Umbilical cord (tissue), 2 donors: ENCODE data around the gene TPPP2. TPM values are rescaled to one million over a fixed set of nuclear protein-coding genes. Genes with fewer than 3 reads are reported as not detected.

ENCODE experiments used
- DNase-seq: peaks from one replicate; pipeline ENCODE4 v3.0.0-alpha.2; 2015; ENCODE audit warnings: low spot score
- total RNA-seq: library from RNA; depleted of rRNA; stranded (reverse); fragments of >200 nt; gene quantifications from one replicate; pipeline ENCODE4 v1.2.3, GENCODE V29; 2014; ENCODE audit warnings: low replicate concordance; ENCODE audit not compliant: insufficient read depth

Gene TPPP2
- total RNA-seq, 1 donor from 2014 or later: not detected

- DNase-seq: no peak
These were observed 45.9 kb downstream of the TPPP2 start for GRCh38 chr14:21075719-21076437.

- no peak for DNase-seq
These were observed 47.7 kb downstream of the TPPP2 start for GRCh38 chr14:21077672-21078071.

DNA sequence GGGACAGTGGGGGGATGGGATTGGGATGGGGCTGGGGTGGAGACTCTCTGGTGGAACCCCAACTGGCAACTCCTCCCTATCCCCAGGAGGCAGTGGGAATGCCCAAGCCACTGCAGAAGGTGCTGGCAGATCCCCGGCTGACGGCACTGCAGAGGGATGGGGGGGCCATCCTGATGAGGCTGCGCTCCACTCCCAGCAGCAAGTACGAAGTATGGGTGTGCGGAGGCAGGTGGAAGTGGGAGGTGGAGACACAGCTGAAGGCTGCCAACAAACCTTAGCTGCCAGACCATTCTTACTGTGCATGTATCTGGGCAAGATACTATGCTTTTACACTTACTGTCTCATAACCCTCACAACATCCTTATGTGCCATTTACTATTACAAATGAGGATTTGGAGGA, 48.3 kb downstream of the TPPP2 start:
- no peak for DNase-seq

DNA sequence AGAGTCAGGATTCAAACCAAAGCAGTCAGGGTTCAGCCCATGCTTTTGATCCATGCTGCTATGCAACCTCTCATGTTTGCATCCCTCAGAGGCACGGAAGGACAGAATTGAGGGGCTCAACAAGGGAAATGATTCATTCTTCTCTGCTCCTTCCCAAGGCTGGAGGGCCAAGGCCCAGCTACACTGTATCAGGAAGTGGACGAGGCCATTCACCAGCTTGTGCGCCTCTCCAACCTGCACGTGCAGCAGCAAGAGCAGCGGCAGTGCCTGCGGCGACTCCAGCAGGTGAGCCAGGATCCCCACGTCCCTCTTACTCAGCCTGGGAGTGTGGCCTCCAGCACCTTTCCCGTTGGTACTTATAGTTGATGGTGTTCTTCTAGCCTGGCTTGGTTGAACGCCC, 48.7 kb downstream of the TPPP2 start:
- no peak for DNase-seq

DNA sequence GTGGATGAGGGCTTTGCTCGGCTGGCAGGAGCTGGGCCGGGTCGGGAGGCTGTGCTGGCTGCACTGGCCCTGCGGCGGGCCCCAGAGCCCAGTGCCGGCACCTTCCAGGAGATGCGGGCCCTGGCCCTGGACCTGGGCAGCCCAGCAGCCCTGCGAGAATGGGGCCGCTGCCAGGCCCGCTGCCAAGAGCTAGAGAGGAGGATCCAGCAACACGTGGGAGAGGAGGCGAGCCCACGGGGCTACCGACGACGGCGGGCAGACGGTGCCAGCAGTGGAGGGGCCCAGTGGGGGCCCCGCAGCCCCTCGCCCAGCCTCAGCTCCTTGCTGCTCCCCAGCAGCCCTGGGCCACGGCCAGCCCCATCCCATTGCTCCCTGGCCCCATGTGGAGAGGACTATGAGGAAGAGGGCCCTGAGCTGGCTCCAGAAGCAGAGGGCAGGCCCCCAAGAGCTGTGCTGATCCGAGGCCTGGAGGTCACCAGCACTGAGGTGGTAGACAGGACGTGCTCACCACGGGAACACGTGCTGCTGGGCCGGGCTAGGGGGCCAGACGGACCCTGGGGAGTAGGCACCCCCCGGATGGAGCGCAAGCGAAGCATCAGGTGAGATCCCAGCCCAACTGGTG, 51.6 kb downstream of the TPPP2 start:
- DNase-seq: no peak

Other genes with a start within 250 kb of the TPPP2 start
- gene RNASE6, start 248.9 kb upstream of the TPPP2 start, total RNA-seq: 18.3 TPM
- gene RNASE1, start 227.4 kb upstream of the TPPP2 start, total RNA-seq: 227 TPM
- 0.96 TPM for gene RNASE3, start 138.8 kb upstream of the TPPP2 start, total RNA-seq
- 1.4 TPM for gene RNASE2, start 74.7 kb upstream of the TPPP2 start, total RNA-seq
- 39.7 TPM for gene METTL17, start 40.2 kb upstream of the TPPP2 start, total RNA-seq
- gene SLC39A2, start 30.9 kb upstream of the TPPP2 start, total RNA-seq: not detected
- 40.2 TPM for gene NDRG2, start 5.2 kb upstream of the TPPP2 start, total RNA-seq
- not detected for gene RNASE13, start 4.6 kb downstream of the TPPP2 start, total RNA-seq
- 4.1 TPM for gene RNASE7, start 12.1 kb downstream of the TPPP2 start, total RNA-seq
- not detected for gene RNASE8, start 27.6 kb downstream of the TPPP2 start, total RNA-seq
- 63.8 TPM for gene ARHGEF40, start 40.1 kb downstream of the TPPP2 start, total RNA-seq
- gene ZNF219, start 68.4 kb downstream of the TPPP2 start, total RNA-seq: 43.3 TPM
- not detected for gene TMEM253, start 70.8 kb downstream of the TPPP2 start, total RNA-seq
- 8.4 TPM for gene OR5AU1, start 125.8 kb downstream of the TPPP2 start, total RNA-seq
- 352 TPM for gene HNRNPC, start 239.2 kb downstream of the TPPP2 start, total RNA-seq
- gene RPGRIP1, start 249.9 kb downstream of the TPPP2 start, total RNA-seq: not detected